CD4-positive, alpha-beta T cell (primary cell): Measurements from ENCODE around the gene NXPH4. TPM values are rescaled to one million over a fixed set of nuclear protein-coding genes. Genes with fewer than 3 reads are reported as not detected.

Experiments
- ATAC-seq: fragments of 200-7000 bp; cut with Tn5 transposase; one replicate; pipeline ENCODE4 v1.10.0; 2022; ENCODE audit warnings: mild to moderate bottlenecking; ENCODE audit not compliant: poor library complexity
- CTCF ChIA-PET: fragments of 350-600 bp; sonication (Branson Sonifier 250); formaldehyde crosslinking; loops from one replicate; lab custom pipeline; 2021; ENCODE audit warnings: antibody characterized with exemption, inconsistent platforms; lab: Charles Lee
- POLR2A ChIA-PET: fragments of 350-600 bp; sonication (Branson Sonifier 250); formaldehyde crosslinking; loops from one replicate; lab custom pipeline; 2021; ENCODE audit warnings: antibody characterized with exemption, inconsistent platforms; lab: Charles Lee
- DNase-seq, 14 experiments: peaks; one replicate each; pipeline ENCODE4 v3.0.0-alpha.2; 2013 to 2020; ENCODE audit warnings: mixed read lengths in 2 of 14
- H3K27ac ChIP-seq, 2 donors: one replicate each; pipeline versions ENCODE4 v1.5.1 to v1.7.0; 2013; ENCODE audit warnings: low read length in 2 of 2, low read depth in 1 of 2, mild to moderate bottlenecking in 1 of 2
- H3K27me3 ChIP-seq, 2 experiments: 1 replicate in 1 of 2; 2 replicates in 1 of 2; pipeline versions ENCODE4 v1.6.1 to v1.7.0; 2013; ENCODE audit warnings: low read length in 2 of 2, control low read depth in 1 of 2, mild to moderate bottlenecking in 1 of 2, moderate library complexity in 1 of 2; ENCODE audit not compliant: insufficient read depth in 2 of 2, control insufficient read depth in 1 of 2
- H3K36me3 ChIP-seq: one replicate; pipeline ENCODE4 v1.6.1; 2013; ENCODE audit warnings: low read length, control low read depth; ENCODE audit not compliant: insufficient read depth
- H3K4me1 ChIP-seq: one replicate; pipeline ENCODE4 v1.6.1; 2013; ENCODE audit warnings: low read length, control low read depth; ENCODE audit not compliant: insufficient read depth
- H3K4me3 ChIP-seq: one replicate; pipeline ENCODE4 v1.5.1; 2013; ENCODE audit warnings: mild to moderate bottlenecking, low read length, moderate library complexity
- H3K9me3 ChIP-seq, 2 experiments: 1 replicate in 1 of 2; 2 replicates in 1 of 2; pipeline versions ENCODE4 v1.6.1 to v1.7.0; 2013; ENCODE audit warnings: low read length in 2 of 2, mild to moderate bottlenecking in 2 of 2, control low read depth in 1 of 2, moderate library complexity in 1 of 2; ENCODE audit not compliant: control insufficient read depth in 1 of 2, insufficient read depth in 1 of 2
- H3K27ac Mint-ChIP-seq: one replicate; pipeline ENCODE4 v1.8.0; 2020; ENCODE audit warnings: mixed read lengths
- H3K27me3 Mint-ChIP-seq: one replicate; pipeline ENCODE4 v1.8.0; 2021; ENCODE audit warnings: mixed read lengths
- H3K36me3 Mint-ChIP-seq: one replicate; pipeline ENCODE4 v1.8.0; 2021; ENCODE audit warnings: low read depth, mixed read lengths
- H3K4me1 Mint-ChIP-seq: one replicate; pipeline ENCODE4 v1.8.0; 2021; ENCODE audit warnings: low read depth, mixed read lengths
- H3K4me3 Mint-ChIP-seq: one replicate; pipeline ENCODE4 v1.8.0; 2020; ENCODE audit warnings: mild to moderate bottlenecking, mixed read lengths
- H3K9me3 Mint-ChIP-seq: one replicate; pipeline ENCODE4 v1.8.0; 2020; ENCODE audit warnings: mixed read lengths
- intact Hi-C, 2 experiments: fragments of 100-400 bp; cut with DNase I in 1 of 2; cut with micrococcal nuclease in 1 of 2; formaldehyde crosslinking; loops; one replicate each; pipeline versions ENCODE4 v1.15.1 to v1.9.0; 2023 to 2025; cut with DNase I, micrococcal nuclease
- total RNA-seq, 174 experiments: library from RNA in 2 of 174; stranded (reverse) in 2 of 174; gene quantifications; one replicate each; pipeline ENCODE4 v1.2.3 and lab custom pipeline; 2021 to 2026
- TF ChIP-seq, protein P1 (sequence below): fragments of 200-600 bp; IDR thresholded peaks from one replicate; pipeline ENCODE4 v1.8.0; 2022; ENCODE audit warnings: antibody characterized with exemption, mild to moderate bottlenecking

Gene NXPH4
- total RNA-seq, 2 experiments from 2014 or later: not detected

DNA sequence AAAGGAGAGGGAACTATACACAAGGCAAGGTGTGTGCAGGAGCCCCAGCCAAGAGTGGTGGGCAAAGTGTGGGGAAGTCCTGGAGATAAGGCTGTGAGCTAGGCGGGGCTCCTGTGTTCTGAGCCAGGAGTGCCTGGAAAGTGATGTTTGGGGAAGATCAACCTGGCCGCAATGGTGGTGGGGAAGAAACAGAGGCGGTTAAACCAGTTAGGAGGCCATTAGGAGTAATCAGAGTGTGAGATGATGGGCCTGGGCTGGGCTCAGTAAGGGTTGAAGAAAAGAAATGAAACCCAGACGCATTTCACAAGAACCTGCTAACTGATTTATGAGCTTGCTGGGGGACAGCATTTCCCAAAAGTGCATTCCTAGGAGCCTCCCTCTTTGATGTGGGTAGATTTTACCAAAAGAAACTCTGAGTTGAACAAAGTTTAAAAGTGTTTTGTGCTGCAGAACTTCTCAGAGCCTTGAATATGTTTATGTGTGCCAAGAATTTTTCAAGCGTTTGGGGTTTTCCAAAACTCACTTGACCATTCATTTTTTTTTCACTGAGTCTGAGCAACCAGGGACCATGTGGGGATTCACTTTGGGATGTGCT, 34.9 kb upstream of the NXPH4 start:
- CTCF ChIA-PET: interaction anchor here (4.4 kb wide), 1 partner anchor 56 kb away, joined by 63 read pairs; the partner anchor contains the start of gene LRP1
- H3K27ac ChIP-seq: no peak overlapping the region
- ATAC-seq: no peak
- Mint-ChIP-seq H3K9me3 (no peaks in the 10 kb centered on the region), H3K36me3 (no peaks in the 10 kb centered on the region), H3K27me3 (no peaks in the 10 kb centered on the region), H3K27ac (no peak overlapping the region), H3K4me1 (no peaks in the 10 kb centered on the region), H3K4me3 (no peak overlapping the region)
- no peaks in the 10 kb centered on the region for H3K36me3 ChIP-seq
- H3K27me3 ChIP-seq: no peaks in the 10 kb centered on the region
- no peak for DNase-seq
- POLR2A ChIA-PET: interaction anchor here (1.0 kb wide), 1 partner anchor 54 kb away, joined by 3 read pairs; the partner anchor contains the start of gene LRP1
- H3K4me1 ChIP-seq: peaks cover 6% of the 10 kb centered on the region
- H3K4me3 ChIP-seq: no peak overlapping the region
- intact Hi-C loops: loop anchor here (2.0 to 5.0 kb wide), 3 partner anchors 113 to 424 kb away; partner anchors contain the start of gene ZBTB39 (in 2 of the 2)
- TF ChIP-seq, protein P1, sequence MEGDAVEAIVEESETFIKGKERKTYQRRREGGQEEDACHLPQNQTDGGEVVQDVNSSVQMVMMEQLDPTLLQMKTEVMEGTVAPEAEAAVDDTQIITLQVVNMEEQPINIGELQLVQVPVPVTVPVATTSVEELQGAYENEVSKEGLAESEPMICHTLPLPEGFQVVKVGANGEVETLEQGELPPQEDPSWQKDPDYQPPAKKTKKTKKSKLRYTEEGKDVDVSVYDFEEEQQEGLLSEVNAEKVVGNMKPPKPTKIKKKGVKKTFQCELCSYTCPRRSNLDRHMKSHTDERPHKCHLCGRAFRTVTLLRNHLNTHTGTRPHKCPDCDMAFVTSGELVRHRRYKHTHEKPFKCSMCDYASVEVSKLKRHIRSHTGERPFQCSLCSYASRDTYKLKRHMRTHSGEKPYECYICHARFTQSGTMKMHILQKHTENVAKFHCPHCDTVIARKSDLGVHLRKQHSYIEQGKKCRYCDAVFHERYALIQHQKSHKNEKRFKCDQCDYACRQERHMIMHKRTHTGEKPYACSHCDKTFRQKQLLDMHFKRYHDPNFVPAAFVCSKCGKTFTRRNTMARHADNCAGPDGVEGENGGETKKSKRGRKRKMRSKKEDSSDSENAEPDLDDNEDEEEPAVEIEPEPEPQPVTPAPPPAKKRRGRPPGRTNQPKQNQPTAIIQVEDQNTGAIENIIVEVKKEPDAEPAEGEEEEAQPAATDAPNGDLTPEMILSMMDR: no peak
- H3K9me3 ChIP-seq: no peaks in the 10 kb centered on the region

DNA sequence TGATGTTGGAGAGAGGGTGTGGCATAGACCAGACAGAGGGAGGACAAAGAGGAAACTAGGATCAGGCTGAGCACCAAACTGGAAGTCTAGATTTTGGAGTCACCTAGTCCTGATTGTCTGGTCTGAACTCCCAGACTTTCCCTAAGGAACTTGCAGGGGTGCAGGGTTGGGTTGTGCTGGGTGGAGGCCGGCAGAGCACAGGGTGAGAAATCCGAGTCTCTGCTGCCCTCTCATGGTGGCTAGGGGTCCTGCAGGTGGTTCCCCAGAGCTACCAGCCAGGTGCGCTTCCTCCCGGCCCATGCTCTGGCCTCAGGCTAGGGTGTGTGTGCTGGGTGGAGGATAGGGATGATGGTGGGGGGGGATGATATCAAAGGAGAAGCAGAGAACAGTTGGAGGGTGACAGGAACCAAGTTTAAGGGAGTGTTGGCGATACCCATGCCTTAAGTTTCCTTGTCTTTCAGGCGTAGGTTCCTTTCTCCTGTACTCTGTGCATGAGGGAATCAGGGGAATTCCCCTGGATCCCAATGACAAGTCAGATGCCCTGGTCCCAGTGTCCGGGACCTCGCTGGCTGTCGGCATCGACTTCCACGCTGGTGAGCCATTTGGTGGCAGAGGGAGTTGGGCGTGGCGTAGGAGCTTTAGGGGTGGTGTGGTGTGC, 33.5 kb upstream of the NXPH4 start:
- intact Hi-C loops: loop anchor here (1.0 to 5.0 kb wide), 5 partner anchors 59 to 426 kb away; partner anchors contain the start of gene ZBTB39 (in 2 of the 2)
- Histone ChIP-seq H3K27ac (no peak overlapping the region), H3K4me1 (peaks cover 6% of the 10 kb centered on the region), H3K9me3 (no peaks in the 10 kb centered on the region), H3K36me3 (no peaks in the 10 kb centered on the region), H3K4me3 (no peak overlapping the region), H3K27me3 (no peaks in the 10 kb centered on the region)
- peak; percentile 66 to 88 (median 79) for DNase-seq
- no peak overlapping the region for H3K4me3 Mint-ChIP-seq
- H3K9me3 Mint-ChIP-seq: no peaks in the 10 kb centered on the region
- no peaks in the 10 kb centered on the region for H3K4me1 Mint-ChIP-seq
- ChIA-PET CTCF (interaction anchor here (0.6 to 4.4 kb wide), 10 partner anchors 9 to 123 kb away, joined by 3 to 63 read pairs (median 4); partner anchors contain the start of genes LRP1 and STAT6), POLR2A (interaction anchor here (0.6 to 1.0 kb wide), 4 partner anchors 55 to 114 kb away, joined by 3 to 6 read pairs (median 4); partner anchors contain the start of genes LRP1 and STAT6)
- TF ChIP-seq, protein P1: peak; percentile 80
- H3K36me3 Mint-ChIP-seq: no peaks in the 10 kb centered on the region
- ATAC-seq: peak; percentile 100
- no peak overlapping the region for H3K27ac Mint-ChIP-seq
- no peaks in the 10 kb centered on the region for H3K27me3 Mint-ChIP-seq

GRCh38 chr12:57183939-57184725, 32.5 kb upstream of the NXPH4 start:
- intact Hi-C loops: loop anchor here (1.0 to 5.0 kb wide), 5 partner anchors 60 to 427 kb away; partner anchors contain the start of gene ZBTB39 (in 2 of the 2)
- H3K9me3 ChIP-seq: no peaks in the 10 kb centered on the region
- no peak overlapping the region for H3K4me3 ChIP-seq
- ChIA-PET POLR2A (no interaction called here), CTCF (interaction anchor here (4.4 kb wide), 1 partner anchor 58 kb away, joined by 63 read pairs; the partner anchor contains the start of gene LRP1)
- Mint-ChIP-seq H3K4me3 (no peak overlapping the region), H3K27ac (no peak overlapping the region), H3K27me3 (no peaks in the 10 kb centered on the region), H3K9me3 (no peaks in the 10 kb centered on the region), H3K4me1 (no peaks in the 10 kb centered on the region), H3K36me3 (no peaks in the 10 kb centered on the region)
- DNase-seq: no peak
- H3K27ac ChIP-seq: no peak overlapping the region
- H3K27me3 ChIP-seq: no peaks in the 10 kb centered on the region
- H3K36me3 ChIP-seq: no peaks in the 10 kb centered on the region
- TF ChIP-seq, protein P1: no peak
- peaks cover 6% of the 10 kb centered on the region for H3K4me1 ChIP-seq
- no peak for ATAC-seq
